MV-4-11 (cell line): ENCODE data around the gene MSL3B.

ENCODE experiments used
- DNase-seq: peaks from one replicate; lab custom pipeline; 2025; lab: John Stamatoyannopoulos, UW

Gene MSL3B

GRCh38 chr2:233833345-233833744 lies 34.8 kb downstream of the MSL3B start:
- DNase-seq = no peak

GRCh38 chr2:233832869-233833311 lies 35.3 kb downstream of the MSL3B start:
- no peak for DNase-seq

- DNase-seq = no peak
These were observed 35.8 kb downstream of the MSL3B start for GRCh38 chr2:233832414-233832813.

- DNase-seq = no peak
These were observed 36.3 kb downstream of the MSL3B start for GRCh38 chr2:233831861-233832260.

GRCh38 chr2:233831011-233831721 lies 37.0 kb downstream of the MSL3B start:
- DNase-seq = no peak

GRCh38 chr2:233830111-233830802 lies 37.9 kb downstream of the MSL3B start:
- no peak for DNase-seq

GRCh38 chr2:233829193-233830110 lies 38.7 kb downstream of the MSL3B start:
- no peak for DNase-seq

- no peak for DNase-seq
These were observed 39.5 kb downstream of the MSL3B start for GRCh38 chr2:233828546-233829192.

GRCh38 chr2:233824373-233824772 lies 43.8 kb downstream of the MSL3B start:
- no peak for DNase-seq

- no peak for DNase-seq
These were observed 44.5 kb downstream of the MSL3B start for GRCh38 chr2:233823731-233824121.

GRCh38 chr2:233822781-233823730 lies 45.1 kb downstream of the MSL3B start:
- peak; percentile 69 for DNase-seq

- DNase-seq = no peak
These were observed 46.0 kb downstream of the MSL3B start for GRCh38 chr2:233822101-233822771.

GRCh38 chr2:233821709-233822100 lies 46.5 kb downstream of the MSL3B start:
- DNase-seq = no peak

GRCh38 chr2:233821196-233821595 lies 47.0 kb downstream of the MSL3B start:
- no peak for DNase-seq

- DNase-seq = no peak
These were observed 47.4 kb downstream of the MSL3B start for GRCh38 chr2:233820774-233821105.

- no peak for DNase-seq
These were observed 48.1 kb downstream of the MSL3B start for GRCh38 chr2:233819884-233820773.

GRCh38 chr2:233818639-233819621 lies 49.3 kb downstream of the MSL3B start:
- DNase-seq = no peak

- no peak for DNase-seq
These were observed 50.1 kb downstream of the MSL3B start for GRCh38 chr2:233817995-233818638.
